GM12878 (cell line): ENCODE measurements around the gene C14orf93. TPM values are rescaled to one million over a fixed set of nuclear protein-coding genes. Genes with fewer than 3 reads are reported as not detected.

Experiments
- CEBPB ChIP-seq, 2 experiments: fragments of 150-350 bp in 1 of 2; IDR thresholded peaks; 2 replicates each; pipeline ENCODE4 v1.6.1; 2012 to 2014; ENCODE audit warnings: low read depth in 2 of 2, low read length in 2 of 2, borderline replicate concordance in 1 of 2, inconsistent platforms in 1 of 2
- CHD1 ChIP-seq: IDR thresholded peaks from 2 replicates; pipeline ENCODE4 v1.6.1; 2012; ENCODE audit warnings: low read depth, low read length, improper control_type of control experiment
- CUX1 ChIP-seq: IDR thresholded peaks from 2 replicates; pipeline ENCODE4 v1.6.1; 2012; ENCODE audit warnings: improper control_type of control experiment, low read depth, low read length; ENCODE audit not compliant: insufficient replicate concordance
- EED ChIP-seq: sonication (generic); IDR thresholded peaks from 2 replicates; pipeline ENCODE4 v1.6.1; 2016; ENCODE audit warnings: antibody characterized with exemption, low read depth
- ESRRA ChIP-seq: IDR thresholded peaks from 2 replicates; pipeline ENCODE4 v1.6.1; 2012; ENCODE audit warnings: mild to moderate bottlenecking, low read length, improper control_type of control experiment
- JUND ChIP-seq: IDR thresholded peaks from 2 replicates; pipeline ENCODE4 v1.6.1; 2012; ENCODE audit warnings: low read depth, mild to moderate bottlenecking, low read length, improper control_type of control experiment, moderate library complexity
- NBN ChIP-seq: fragments of 450-650 bp; IDR thresholded peaks from 2 replicates; pipeline ENCODE4 v1.6.1; 2016
- NR2C2 ChIP-seq: IDR thresholded peaks from 2 replicates; pipeline ENCODE4 v1.6.1; 2011; ENCODE audit warnings: borderline replicate concordance, low read depth; ENCODE audit not compliant: control insufficient read depth, insufficient read length
- POLR2A ChIP-seq: IDR thresholded peaks from 2 replicates; pipeline ENCODE4 v1.6.1; 2011; ENCODE audit warnings: low read depth, mild to moderate bottlenecking, low read length
- RFX5 ChIP-seq: IDR thresholded peaks from 2 replicates; pipeline ENCODE4 v1.6.1; 2011; ENCODE audit warnings: low read depth, low read length, improper control_type of control experiment
- RUNX3 ChIP-seq: IDR thresholded peaks from 2 replicates; pipeline ENCODE4 v1.6.1; 2012; ENCODE audit warnings: low read length, inconsistent platforms
- SUZ12 ChIP-seq: fragments of 200-600 bp; sonication (generic); IDR thresholded peaks from one replicate; pipeline ENCODE4 v1.6.1; 2018; ENCODE audit warnings: antibody characterized with exemption, mild to moderate bottlenecking; ENCODE audit not compliant: unreplicated experiment
- YBX1 ChIP-seq: fragments of 450-650 bp; IDR thresholded peaks from 2 replicates; pipeline ENCODE4 v1.6.1; 2016; ENCODE audit warnings: antibody characterized with exemption
- YY1 ChIP-seq: IDR thresholded peaks from 2 replicates; pipeline ENCODE4 v1.6.1; 2011; ENCODE audit warnings: low read depth, mild to moderate bottlenecking, low read length
- ZNF217 ChIP-seq: fragments of 450-650 bp; IDR thresholded peaks from 2 replicates; pipeline ENCODE4 v1.6.1; 2017; ENCODE audit warnings: antibody characterized with exemption, mild to moderate bottlenecking
- polyA plus RNA-seq, 11 experiments: library from polyadenylated mRNA; depleted of rRNA in 4 of 11; unstranded in 6 of 11; stranded (reverse) in 5 of 11; fragments of >200 nt; fragmentation: Nextera tagmentation in 4 of 11; fragmentation: Illumina TruSeq in 1 of 11; extraction: Ambion mirVana in 4 of 11; extraction: Trizol in 1 of 11; gene quantifications; 1 replicate in 1 of 11; 2 replicates in 10 of 11; pipeline versions ENCODE4 v1.2.1 to v1.2.3, GENCODE V29; 2011 to 2016; ENCODE audit warnings: inconsistent platforms in 2 of 11, missing spikeins in 2 of 11, low read depth in 1 of 11
- total RNA-seq, 4 experiments: library from RNA; depleted of rRNA in 3 of 4; stranded (reverse); fragments of >200 nt in 3 of 4; fragmentation: Illumina TruSeq in 1 of 4; extraction: Trizol in 1 of 4; gene quantifications; 2 replicates each; pipeline versions ENCODE4 v1.2.1 to v1.2.3, GENCODE V29; 2013 to 2021
- TF ChIP-seq, protein P1 (sequence below): fragments of 450-650 bp; IDR thresholded peaks from 2 replicates; pipeline ENCODE4 v1.6.1; 2018; ENCODE audit warnings: borderline replicate concordance, mild to moderate bottlenecking; ENCODE audit not compliant: partially characterized antibody
- TF ChIP-seq, protein P2 (sequence below): IDR thresholded peaks from 2 replicates; pipeline ENCODE4 v1.6.1; 2011; ENCODE audit warnings: borderline replicate concordance, low read depth, mild to moderate bottlenecking, moderate library complexity, mixed read lengths, low read length; ENCODE audit not compliant: insufficient read depth; ENCODE audit errors: extremely low read length
- TF ChIP-seq, protein P3 (sequence below): IDR thresholded peaks from 2 replicates; pipeline ENCODE4 v1.6.1; 2012; ENCODE audit warnings: mild to moderate bottlenecking, low read depth, low read length

The C14orf93 gene
- total and polyA plus RNA-seq, 10 of the 15 experiments (the other 5 are each of a cell fraction or from before 2014, with no cell fraction given), result 1.8 to 13.9 (median 10.2) TPM

DNA sequence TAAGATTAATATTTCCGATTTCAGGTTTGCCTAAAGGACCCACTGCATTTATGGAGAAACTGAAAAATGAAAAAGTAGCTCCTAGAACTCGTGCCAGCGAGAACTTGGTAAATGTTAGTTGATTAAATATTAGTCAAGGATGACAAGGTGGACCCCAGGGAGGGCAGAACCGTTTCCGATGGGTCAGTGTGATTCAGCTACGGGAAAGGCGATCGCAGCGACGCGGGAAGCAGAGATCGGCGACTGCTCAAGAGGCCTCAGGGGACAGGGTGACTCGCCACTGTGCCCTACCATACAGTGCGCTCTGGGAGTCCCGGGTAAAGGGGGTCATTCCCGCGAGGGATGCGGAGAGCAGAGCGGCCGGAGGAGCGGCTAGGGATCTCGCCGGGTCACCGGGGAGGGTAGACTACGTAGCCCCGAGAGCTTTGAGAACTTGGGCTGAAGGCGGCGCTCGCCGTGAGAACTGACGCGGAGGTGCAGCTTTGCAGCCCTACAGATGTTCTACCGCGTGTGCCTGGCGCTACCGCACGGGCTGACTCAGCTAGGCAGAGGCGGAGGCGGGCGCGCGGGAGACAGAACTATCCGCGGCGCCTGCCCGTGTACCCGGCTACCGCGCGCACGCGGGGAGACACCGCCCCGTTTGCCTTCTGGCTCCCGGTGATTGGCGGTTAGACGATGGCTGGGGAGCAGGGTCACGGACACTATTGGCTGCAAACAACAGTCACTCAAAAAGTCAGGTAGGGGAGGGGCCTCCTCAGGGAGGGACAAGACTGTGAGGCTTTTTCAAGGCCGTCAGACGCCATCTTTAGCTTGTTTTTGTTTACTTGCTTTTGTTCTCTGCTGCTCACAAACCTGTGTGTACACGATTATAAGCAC, 3.2 kb downstream of the C14orf93 start (continued):
- TF ChIP-seq POLR2A (peak; percentile 99), ESRRA (peak; percentile 60; the same call in 1 of the 2 replicates), SUZ12 (no peak), NR2C2 (no peak), YY1 (peak; percentile 95), YBX1 (no peak), EED (no peak), RUNX3 (peak; percentile 44; the same call in 1 of the 2 replicates), ZNF217 (no peak), CUX1 (no peak), RFX5 (peak; percentile 48; the same call in 1 of the 2 replicates), CEBPB (IDR thresholded peaks at IDR 0.05; ENCODE audit: borderline replicate concordance in 1 of 2, low read depth in 2 of 2, low read length in 2 of 2) (no peak), CHD1 (no peak), JUND (no peak), NBN (peak; percentile 85)
- TF ChIP-seq, protein P1, sequence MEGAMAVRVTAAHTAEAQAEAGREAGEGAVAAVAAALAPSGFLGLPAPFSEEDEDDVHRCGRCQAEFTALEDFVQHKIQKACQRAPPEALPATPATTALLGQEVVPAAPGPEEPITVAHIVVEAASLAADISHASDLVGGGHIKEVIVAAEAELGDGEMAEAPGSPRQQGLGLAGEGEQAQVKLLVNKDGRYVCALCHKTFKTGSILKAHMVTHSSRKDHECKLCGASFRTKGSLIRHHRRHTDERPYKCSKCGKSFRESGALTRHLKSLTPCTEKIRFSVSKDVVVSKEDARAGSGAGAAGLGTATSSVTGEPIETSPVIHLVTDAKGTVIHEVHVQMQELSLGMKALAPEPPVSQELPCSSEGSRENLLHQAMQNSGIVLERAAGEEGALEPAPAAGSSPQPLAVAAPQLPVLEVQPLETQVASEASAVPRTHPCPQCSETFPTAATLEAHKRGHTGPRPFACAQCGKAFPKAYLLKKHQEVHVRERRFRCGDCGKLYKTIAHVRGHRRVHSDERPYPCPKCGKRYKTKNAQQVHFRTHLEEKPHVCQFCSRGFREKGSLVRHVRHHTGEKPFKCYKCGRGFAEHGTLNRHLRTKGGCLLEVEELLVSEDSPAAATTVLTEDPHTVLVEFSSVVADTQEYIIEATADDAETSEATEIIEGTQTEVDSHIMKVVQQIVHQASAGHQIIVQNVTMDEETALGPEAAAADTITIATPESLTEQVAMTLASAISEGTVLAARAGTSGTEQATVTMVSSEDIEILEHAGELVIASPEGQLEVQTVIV, result peak; percentile 35
- TF ChIP-seq, protein P2, sequence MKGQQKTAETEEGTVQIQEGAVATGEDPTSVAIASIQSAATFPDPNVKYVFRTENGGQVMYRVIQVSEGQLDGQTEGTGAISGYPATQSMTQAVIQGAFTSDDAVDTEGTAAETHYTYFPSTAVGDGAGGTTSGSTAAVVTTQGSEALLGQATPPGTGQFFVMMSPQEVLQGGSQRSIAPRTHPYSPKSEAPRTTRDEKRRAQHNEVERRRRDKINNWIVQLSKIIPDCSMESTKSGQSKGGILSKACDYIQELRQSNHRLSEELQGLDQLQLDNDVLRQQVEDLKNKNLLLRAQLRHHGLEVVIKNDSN, result no peak
- TF ChIP-seq, protein P3, sequence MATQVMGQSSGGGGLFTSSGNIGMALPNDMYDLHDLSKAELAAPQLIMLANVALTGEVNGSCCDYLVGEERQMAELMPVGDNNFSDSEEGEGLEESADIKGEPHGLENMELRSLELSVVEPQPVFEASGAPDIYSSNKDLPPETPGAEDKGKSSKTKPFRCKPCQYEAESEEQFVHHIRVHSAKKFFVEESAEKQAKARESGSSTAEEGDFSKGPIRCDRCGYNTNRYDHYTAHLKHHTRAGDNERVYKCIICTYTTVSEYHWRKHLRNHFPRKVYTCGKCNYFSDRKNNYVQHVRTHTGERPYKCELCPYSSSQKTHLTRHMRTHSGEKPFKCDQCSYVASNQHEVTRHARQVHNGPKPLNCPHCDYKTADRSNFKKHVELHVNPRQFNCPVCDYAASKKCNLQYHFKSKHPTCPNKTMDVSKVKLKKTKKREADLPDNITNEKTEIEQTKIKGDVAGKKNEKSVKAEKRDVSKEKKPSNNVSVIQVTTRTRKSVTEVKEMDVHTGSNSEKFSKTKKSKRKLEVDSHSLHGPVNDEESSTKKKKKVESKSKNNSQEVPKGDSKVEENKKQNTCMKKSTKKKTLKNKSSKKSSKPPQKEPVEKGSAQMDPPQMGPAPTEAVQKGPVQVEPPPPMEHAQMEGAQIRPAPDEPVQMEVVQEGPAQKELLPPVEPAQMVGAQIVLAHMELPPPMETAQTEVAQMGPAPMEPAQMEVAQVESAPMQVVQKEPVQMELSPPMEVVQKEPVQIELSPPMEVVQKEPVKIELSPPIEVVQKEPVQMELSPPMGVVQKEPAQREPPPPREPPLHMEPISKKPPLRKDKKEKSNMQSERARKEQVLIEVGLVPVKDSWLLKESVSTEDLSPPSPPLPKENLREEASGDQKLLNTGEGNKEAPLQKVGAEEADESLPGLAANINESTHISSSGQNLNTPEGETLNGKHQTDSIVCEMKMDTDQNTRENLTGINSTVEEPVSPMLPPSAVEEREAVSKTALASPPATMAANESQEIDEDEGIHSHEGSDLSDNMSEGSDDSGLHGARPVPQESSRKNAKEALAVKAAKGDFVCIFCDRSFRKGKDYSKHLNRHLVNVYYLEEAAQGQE, result no peak
